A673 (cell line): ENCODE results near the gene ACTL7A. TPM values are rescaled to one million over a fixed set of nuclear protein-coding genes. Genes with fewer than 3 reads are reported as not detected.

Source experiments
- BruUV-seq: library from RNA; stranded (reverse); fragments of 400-500 nt; replicated peaks from 2 replicates; lab custom pipeline; 2021; lab: Mats Ljungman, UMichigan
- CTCF ChIA-PET: fragments of 300-600 bp; sonication (Branson Sonifier 250); formaldehyde crosslinking; loops from one replicate; lab custom pipeline; 2022; ENCODE audit warnings: antibody characterized with exemption; lab: Charles Lee
- POLR2A ChIA-PET: fragments of 300-600 bp; sonication (Branson Sonifier 250); formaldehyde crosslinking; loops from one replicate; lab custom pipeline; 2022; ENCODE audit warnings: antibody characterized with exemption; ENCODE audit not compliant: low non-redundant PET; lab: Charles Lee
- DNase-seq: peaks from one replicate; pipeline ENCODE4 v3.0.0-alpha.2; 2015; ENCODE audit warnings: low spot score
- H3K27ac ChIP-seq: fragments of 200-600 bp; sonication (generic); 2 replicates; pipeline ENCODE4 v1.5.1; 2016; ENCODE audit warnings: mixed run types, low read depth, mild to moderate bottlenecking, mixed read lengths, antibody characterized with exemption, low read length; ENCODE audit not compliant: poor library complexity, severe bottlenecking
- H3K27me3 ChIP-seq: fragments of 200-600 bp; sonication (generic); replicated peaks from 2 replicates; pipeline ENCODE4 v1.6.1; 2017; ENCODE audit warnings: mixed run types, low read depth, mild to moderate bottlenecking, mixed read lengths, antibody characterized with exemption, low read length; ENCODE audit not compliant: insufficient read depth, poor library complexity
- H3K36me3 ChIP-seq: fragments of 200-600 bp; sonication (generic); 2 replicates; pipeline ENCODE4 v1.6.1; 2016; ENCODE audit warnings: mixed run types, mild to moderate bottlenecking, mixed read lengths, antibody characterized with exemption, low read length; ENCODE audit not compliant: insufficient read depth, poor library complexity, severe bottlenecking
- H3K4me1 ChIP-seq: fragments of 200-600 bp; sonication (generic); 2 replicates; pipeline ENCODE4 v1.6.1; 2017; ENCODE audit warnings: mixed run types, mild to moderate bottlenecking, mixed read lengths, antibody characterized with exemption, low read length; ENCODE audit not compliant: insufficient read depth, poor library complexity, severe bottlenecking
- H3K4me3 ChIP-seq: fragments of 200-600 bp; sonication (generic); 2 replicates; pipeline ENCODE4 v1.5.1; 2016; ENCODE audit warnings: low read depth, mixed run types, mild to moderate bottlenecking, mixed read lengths, low read length; ENCODE audit not compliant: poor library complexity, severe bottlenecking
- H3K9me3 ChIP-seq: fragments of 200-600 bp; sonication (generic); 2 replicates; pipeline ENCODE4 v1.6.1; 2016; ENCODE audit warnings: mixed run types, low read depth, mild to moderate bottlenecking, mixed read lengths, antibody characterized with exemption, low read length; ENCODE audit not compliant: poor library complexity, severe bottlenecking
- CTCF ChIP-seq: fragments of 300-800, 200-600 bp; sonication (generic); conservative IDR thresholded peaks from 2 replicates; pipeline ENCODE4 v1.5.1; 2017; ENCODE audit warnings: low read depth, mild to moderate bottlenecking, antibody characterized with exemption, low read length, moderate library complexity, mixed read lengths
- EZH2 ChIP-seq: fragments of 200-600 bp; sonication (generic); IDR thresholded peaks from 2 replicates; pipeline ENCODE4 v1.6.1; 2017; ENCODE audit warnings: borderline replicate concordance, low read depth, mild to moderate bottlenecking, mixed read lengths, antibody characterized with exemption, low read length; ENCODE audit not compliant: poor library complexity, severe bottlenecking
- intact Hi-C: fragments of 100-400 bp; cut with micrococcal nuclease; formaldehyde crosslinking; loops from one replicate; pipeline ENCODE4 v1.10.0; 2022; ENCODE audit not compliant: unreplicated experiment
- total RNA-seq: library from RNA; stranded (reverse); gene quantifications from 2 replicates; pipeline ENCODE4 v1.2.3, GENCODE V29; 2021

The ACTL7A gene
- total RNA-seq, 1 experiment from 2014 or later: not detected

GRCh38 chr9:108905494-108905893 lies 43.4 kb downstream of the ACTL7A start:
- H3K9me3 ChIP-seq: no peaks in the 10 kb centered on the region
- CTCF ChIA-PET: no interaction called here
- H3K27me3 ChIP-seq: no peaks in the 10 kb centered on the region
- peaks cover 53% of the 10 kb centered on the region for H3K36me3 ChIP-seq
- DNase-seq: no peak
- TF ChIP-seq EZH2 (no peak), CTCF (no peak)
- H3K27ac ChIP-seq: no peak overlapping the region
- POLR2A ChIA-PET: no interaction called here
- intact Hi-C loops: no loop called here
- no TSS peak for BruUV-seq
- no peak overlapping the region for H3K4me3 ChIP-seq
- no peaks in the 10 kb centered on the region for H3K4me1 ChIP-seq

GRCh38 chr9:108910402-108910801 lies 48.3 kb downstream of the ACTL7A start:
- H3K4me1 ChIP-seq: no peaks in the 10 kb centered on the region
- H3K4me3 ChIP-seq: no peak overlapping the region
- H3K27me3 ChIP-seq: no peaks in the 10 kb centered on the region
- TF ChIP-seq CTCF (no peak), EZH2 (no peak)
- DNase-seq: no peak
- ChIA-PET POLR2A (no interaction called here), CTCF (no interaction called here)
- no TSS peak for BruUV-seq
- peaks cover 40% of the 10 kb centered on the region for H3K36me3 ChIP-seq
- no peak overlapping the region for H3K27ac ChIP-seq
- intact Hi-C loops: no loop called here
- no peaks in the 10 kb centered on the region for H3K9me3 ChIP-seq

- CTCF ChIA-PET: no interaction called here
Measured at GRCh38 chr9:108910914-108911313, 48.8 kb downstream of the ACTL7A start.

More at GRCh38 chr9:108910914-108911313, 48.8 kb downstream of the ACTL7A start:
- no peak for DNase-seq
- no peak overlapping the region for H3K27ac ChIP-seq
- TF ChIP-seq EZH2 (no peak), CTCF (no peak)
- POLR2A ChIA-PET: no interaction called here
- H3K36me3 ChIP-seq: peaks cover 42% of the 10 kb centered on the region
- H3K4me1 ChIP-seq: no peaks in the 10 kb centered on the region
- H3K4me3 ChIP-seq: no peak overlapping the region
- no peaks in the 10 kb centered on the region for H3K9me3 ChIP-seq
- intact Hi-C loops: no loop called here
- H3K27me3 ChIP-seq: no peaks in the 10 kb centered on the region
- BruUV-seq: no TSS peak
